Kidney tubule cell (primary cell): ENCODE measurements around the gene BPTF.
"Not testable (repeated sequence)": the region's sequence is repeated elsewhere in the genome, so short reads cannot be mapped to it uniquely, and the experiment has no call there.

Experiments used
- DNase-seq: peaks from one replicate; pipeline ENCODE4 v3.0.0-alpha.2; 2018; ENCODE audit warnings: low spot score

BPTF gene

DNA sequence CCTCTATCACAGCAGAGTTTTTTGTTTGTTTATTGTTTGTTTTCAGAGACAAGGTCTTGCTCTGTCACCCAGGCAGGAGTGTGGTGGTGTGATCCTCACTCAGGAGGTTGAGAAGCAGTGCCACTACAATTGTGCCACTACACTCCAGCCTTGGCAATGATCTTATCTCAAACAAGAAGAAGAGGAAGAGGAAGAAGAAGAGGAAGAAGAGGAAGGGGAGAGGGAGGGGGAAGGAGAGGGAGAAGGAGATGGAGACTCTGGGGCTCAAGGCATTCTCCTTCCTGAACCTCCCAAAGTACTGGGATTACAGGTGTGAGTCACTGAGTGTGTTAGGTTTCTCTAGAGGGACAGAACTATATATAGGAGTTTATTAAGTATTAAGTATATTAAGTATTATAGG lies 188.1 kb downstream of the BPTF start:
- no peak for DNase-seq

- DNase-seq = no peak
Observed at GRCh38 chr17:68015081-68015723, 189.9 kb downstream of the BPTF start.

GRCh38 chr17:68016838-68017237 lies 191.5 kb downstream of the BPTF start:
- DNase-seq = no peak

DNA sequence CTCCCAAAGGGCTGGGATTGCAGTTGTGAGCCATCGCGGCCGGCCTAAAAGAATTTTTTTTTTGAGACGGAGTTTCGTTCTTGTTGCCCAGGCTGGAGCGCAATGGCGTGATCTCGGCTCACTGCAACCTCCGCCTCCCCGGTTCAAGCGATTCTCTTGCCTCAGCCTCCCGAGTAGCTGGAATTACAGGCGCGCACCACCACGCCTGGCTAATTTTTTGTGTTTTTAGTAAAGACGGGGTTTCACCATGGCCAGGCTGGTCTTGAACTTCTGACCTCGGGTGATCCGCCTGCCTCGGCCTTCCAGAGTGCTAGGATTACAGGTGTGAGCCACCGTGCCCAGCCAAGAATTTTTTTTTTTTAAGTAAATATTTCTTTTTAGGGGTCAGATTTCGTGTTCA lies 193.2 kb downstream of the BPTF start:
- not testable (repeated sequence) for DNase-seq

- no peak for DNase-seq
Observed at GRCh38 chr17:68019336-68019674, 194.0 kb downstream of the BPTF start.

DNA sequence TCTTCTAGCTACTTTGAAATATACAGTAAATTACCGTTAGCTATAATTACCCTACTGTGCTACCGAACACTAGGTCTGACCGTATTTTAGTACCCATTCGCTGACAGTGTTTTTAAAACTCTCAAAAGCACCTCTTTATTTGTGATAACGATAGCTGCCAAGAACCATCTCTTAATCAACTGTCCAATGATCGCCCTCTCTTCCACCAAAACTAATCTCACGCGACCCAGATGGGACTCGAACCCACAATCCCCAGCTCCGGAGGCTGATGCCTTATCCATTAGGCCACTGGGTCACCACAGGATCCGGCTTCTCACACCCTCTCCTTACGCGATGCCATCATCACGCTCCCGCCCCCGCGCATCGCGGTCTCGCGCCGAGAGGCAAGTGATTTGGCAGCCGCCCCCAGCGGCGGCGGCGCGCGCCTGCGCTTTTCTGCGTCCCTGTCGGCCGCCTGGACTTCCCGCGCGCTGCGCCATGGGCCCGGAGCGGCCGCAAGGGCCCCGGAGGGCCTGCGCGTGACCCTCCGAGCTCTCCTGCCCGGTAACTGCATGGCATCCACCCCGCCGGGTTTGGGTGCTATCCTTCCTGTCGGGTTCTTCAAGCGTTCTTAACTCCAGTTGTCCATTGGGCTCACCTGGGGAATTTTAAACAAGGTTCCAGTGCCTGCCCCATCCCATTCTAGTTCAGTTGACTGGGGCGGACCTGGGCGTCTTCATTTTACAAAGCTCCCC lies 194.5 kb downstream of the BPTF start:
- peak; percentile 95 for DNase-seq

- no peak for DNase-seq
Observed at GRCh38 chr17:68020409-68020756, 195.1 kb downstream of the BPTF start.

DNA sequence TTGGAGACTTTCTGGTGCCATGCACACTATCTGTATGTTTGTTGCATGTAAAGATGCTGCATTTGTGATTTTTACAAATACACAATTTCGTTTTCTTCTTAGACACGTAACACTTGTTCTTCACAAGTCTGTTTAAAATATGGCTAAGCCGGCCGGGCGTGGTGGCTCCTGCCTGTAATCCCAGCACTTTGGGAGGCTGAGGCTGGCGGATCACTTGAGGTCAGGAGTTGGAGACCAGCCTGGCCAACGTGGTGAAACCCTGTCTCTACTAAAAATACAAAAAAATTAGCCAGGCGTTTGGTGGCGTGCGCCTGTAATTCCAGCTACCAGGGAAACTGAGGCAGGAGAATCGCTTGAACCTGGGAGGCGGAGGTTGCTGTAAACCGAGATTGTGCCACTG lies 195.5 kb downstream of the BPTF start:
- not testable (repeated sequence) for DNase-seq

DNA sequence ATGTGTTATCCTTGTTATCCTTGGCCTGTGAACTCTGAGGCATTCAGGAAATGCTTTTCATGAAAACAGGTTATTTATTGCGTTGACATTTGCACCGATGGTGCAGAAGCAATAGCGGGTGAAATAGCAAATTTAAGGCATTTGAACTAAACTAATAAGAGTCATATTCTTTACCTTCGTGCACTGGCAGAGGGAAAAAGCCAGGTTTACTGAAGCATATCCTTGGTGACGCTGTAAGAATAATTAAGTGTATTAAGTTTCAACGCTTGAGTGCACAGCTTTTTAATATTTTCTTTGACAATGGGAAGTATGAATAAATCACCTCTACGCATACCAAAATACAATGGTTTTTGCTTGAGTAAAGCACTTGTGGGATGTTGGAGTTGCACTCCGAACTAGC lies 196.7 kb downstream of the BPTF start:
- no peak for DNase-seq

GRCh38 chr17:68022547-68022946 lies 197.2 kb downstream of the BPTF start:
- not testable (repeated sequence) for DNase-seq

GRCh38 chr17:68029512-68030215 lies 204.4 kb downstream of the BPTF start:
- no peak for DNase-seq
